ENCODE measurements around the gene NAGS.
"Not testable (repeated sequence)": the region's sequence is repeated elsewhere in the genome, so short reads cannot be mapped to it uniquely, and the experiment has no call there.

Gene NAGS

GRCh38 chr17:44004077-44004760 is at the start of gene NAGS:
TSS of gene NAGS (plus strand) at chr17:44004622. CDS start at chr17:44004664, 42 bp downstream.
- DNase-seq (ENCODE audit: low read depth), result no peak

GRCh38 chr17:43956222-43956621 is 48.2 kb upstream of the NAGS start:
- DNase-seq (ENCODE audit: low read depth), result no peak

GRCh38 chr17:43958748-43959352 is 45.6 kb upstream of the NAGS start:
- no peak for DNase-seq (ENCODE audit: low read depth)

- not testable (repeated sequence) for DNase-seq (ENCODE audit: low read depth)
Observed at GRCh38 chr17:43961292-43961691, 43.1 kb upstream of the NAGS start.

GRCh38 chr17:43961954-43962353 is 42.5 kb upstream of the NAGS start:
- no peak for DNase-seq (ENCODE audit: low read depth)

GRCh38 chr17:43962479-43962878 is 41.9 kb upstream of the NAGS start:
- DNase-seq (ENCODE audit: low read depth), result no peak

GRCh38 chr17:43966276-43966675 is 38.1 kb upstream of the NAGS start:
- no peak for DNase-seq (ENCODE audit: low read depth)

- no peak for DNase-seq (ENCODE audit: low read depth)
Observed at GRCh38 chr17:43967251-43967875, 37.1 kb upstream of the NAGS start.

GRCh38 chr17:43970366-43970765 is 34.1 kb upstream of the NAGS start:
- DNase-seq (ENCODE audit: low read depth), result no peak

- not testable (repeated sequence) for DNase-seq (ENCODE audit: low read depth)
Observed at GRCh38 chr17:43971436-43971835, 33.0 kb upstream of the NAGS start.

- not testable (repeated sequence) for DNase-seq (ENCODE audit: low read depth)
Observed at GRCh38 chr17:43972444-43973212, 31.8 kb upstream of the NAGS start.

- DNase-seq (ENCODE audit: low read depth), result no peak
Observed at GRCh38 chr17:43974382-43975266, 29.8 kb upstream of the NAGS start.

GRCh38 chr17:43975898-43976297 is 28.5 kb upstream of the NAGS start:
- no peak for DNase-seq (ENCODE audit: low read depth)

GRCh38 chr17:43976963-43977837 is 27.2 kb upstream of the NAGS start:
- DNase-seq (ENCODE audit: low read depth), result no peak

- no peak for DNase-seq (ENCODE audit: low read depth)
Observed at GRCh38 chr17:43978078-43978477, 26.3 kb upstream of the NAGS start.

GRCh38 chr17:43979011-43979410 is 25.4 kb upstream of the NAGS start:
- no peak for DNase-seq (ENCODE audit: low read depth)

GRCh38 chr17:43979671-43980070 is 24.8 kb upstream of the NAGS start:
- no peak for DNase-seq (ENCODE audit: low read depth)

GRCh38 chr17:43982171-43982570 is 22.3 kb upstream of the NAGS start:
- DNase-seq (ENCODE audit: low read depth), result no peak

- DNase-seq (ENCODE audit: low read depth), result no peak
Observed at GRCh38 chr17:43983196-43983514, 21.3 kb upstream of the NAGS start.

- no peak for DNase-seq (ENCODE audit: low read depth)
Observed at GRCh38 chr17:43983515-43984411, 20.7 kb upstream of the NAGS start.

Data from activated T-helper 9 cell treated with anti-CD3 and anti-CD28 coated beads, Interleukin-2, amount 50 U/mL, for 16 hours (primary cell).